IMR-90 (cell line): ENCODE data around the gene NXPH3. TPM values are rescaled to one million over a fixed set of nuclear protein-coding genes. Genes with fewer than 3 reads are reported as not detected.

Experiments
- ATAC-seq: fragments of 200-7000 bp; cut with Tn5 transposase; 2 replicates; pipeline ENCODE4 v1.9.1; 2020; ENCODE audit warnings: low read depth, mild to moderate bottlenecking, moderate library complexity
- BruUV-seq: library from RNA; stranded (reverse); fragments of 400-500 nt; replicated peaks from 2 replicates; lab custom pipeline; 2021; lab: Mats Ljungman, UMichigan
- CTCF ChIA-PET: fragments of 300-600 bp; formaldehyde crosslinking; extraction: SDS; loops from one replicate; lab custom pipeline; 2021; ENCODE audit warnings: antibody characterized with exemption; lab: Yijun Ruan, JAX
- POLR2A ChIA-PET: fragments of 300-600 bp; sonication (Branson Sonifier 250); formaldehyde crosslinking; loops from one replicate; lab custom pipeline; 2022; ENCODE audit warnings: antibody characterized with exemption; ENCODE audit not compliant: unreplicated experiment; lab: Charles Lee
- DNase-seq: peaks from one replicate; pipeline ENCODE4 v3.0.0; 2013
- H2AFZ ChIP-seq: replicated peaks from 2 replicates; pipeline ENCODE3; 2013; ENCODE audit warnings: low read length, mild to moderate bottlenecking; ENCODE audit not compliant: poor library complexity
- H2AK5ac ChIP-seq: 2 replicates; pipeline ENCODE4 v1.6.1; 2013; ENCODE audit warnings: low read depth, low read length, inconsistent platforms
- H2AK9ac ChIP-seq: replicated peaks from 2 replicates; pipeline ENCODE3; 2013; ENCODE audit warnings: mild to moderate bottlenecking, low read depth, low read length, moderate library complexity; ENCODE audit not compliant: poor library complexity
- H2BK120ac ChIP-seq: 2 replicates; pipeline ENCODE4 v1.6.1; 2013; ENCODE audit warnings: low read depth, low read length, inconsistent platforms
- H2BK15ac ChIP-seq: 3 replicates; pipeline ENCODE4 v1.6.1; 2013; ENCODE audit warnings: low read depth, low read length, inconsistent platforms
- H2BK20ac ChIP-seq: 2 replicates; pipeline ENCODE4 v1.6.1; 2013; ENCODE audit warnings: low read depth, mild to moderate bottlenecking, inconsistent platforms, low read length, moderate library complexity
- H2BK5ac ChIP-seq: 2 replicates; pipeline ENCODE4 v1.6.1; 2013; ENCODE audit warnings: mild to moderate bottlenecking, low read depth, low read length, inconsistent platforms; ENCODE audit not compliant: poor library complexity, severe bottlenecking
- H3K14ac ChIP-seq: replicated peaks from 2 replicates; pipeline ENCODE4 v1.6.1; 2013; ENCODE audit warnings: low read depth, low read length, inconsistent platforms
- H3K18ac ChIP-seq: 2 replicates; pipeline ENCODE4 v1.6.1; 2013; ENCODE audit warnings: low read depth, low read length, control low read depth
- H3K23ac ChIP-seq: 2 replicates; pipeline ENCODE4 v1.6.1; 2013; ENCODE audit warnings: low read depth, low read length, inconsistent platforms
- H3K27ac ChIP-seq: 2 replicates; pipeline ENCODE4 v1.5.1; 2013; ENCODE audit warnings: mild to moderate bottlenecking, control low read depth, low read length; ENCODE audit not compliant: insufficient read depth
- H3K27me3 ChIP-seq: 2 replicates; pipeline ENCODE4 v1.6.1; 2013; ENCODE audit warnings: low read length; ENCODE audit not compliant: control insufficient read depth, insufficient read depth
- H3K36me3 ChIP-seq: 2 replicates; pipeline ENCODE4 v1.6.1; 2013; ENCODE audit warnings: low read length, mixed read lengths; ENCODE audit not compliant: control insufficient read depth, insufficient read depth
- H3K4ac ChIP-seq: 2 replicates; pipeline ENCODE4 v1.6.1; 2013; ENCODE audit warnings: low read depth, low read length, inconsistent platforms
- H3K4me1 ChIP-seq: 2 replicates; pipeline ENCODE4 v1.6.1; 2013; ENCODE audit warnings: low read length, mixed read lengths; ENCODE audit not compliant: control insufficient read depth, insufficient read depth
- H3K4me2 ChIP-seq: 2 replicates; pipeline ENCODE4 v1.6.1; 2013; ENCODE audit warnings: low read depth, mild to moderate bottlenecking, control low read depth, low read length, moderate library complexity
- H3K4me3 ChIP-seq: 2 replicates; pipeline ENCODE4 v1.5.1; 2013; ENCODE audit warnings: low read depth, mild to moderate bottlenecking, control low read depth, low read length, moderate library complexity; ENCODE audit not compliant: insufficient read depth
- H3K56ac ChIP-seq: 2 replicates; pipeline ENCODE4 v1.6.1; 2013; ENCODE audit warnings: low read length, inconsistent platforms; ENCODE audit not compliant: insufficient read depth; ENCODE audit errors: extremely low read depth
- H3K79me1 ChIP-seq, 2 experiments: 2 replicates each; pipeline ENCODE4 v1.6.1; 2013; ENCODE audit warnings: low read length in 2 of 2, inconsistent platforms in 1 of 2, low read depth in 1 of 2
- H3K9ac ChIP-seq: 2 replicates; pipeline ENCODE4 v1.6.1; 2013; ENCODE audit warnings: low read depth, low read length, control low read depth
- H3K9me1 ChIP-seq: 2 replicates; pipeline ENCODE4 v1.6.1; 2013; ENCODE audit warnings: low read length, inconsistent platforms; ENCODE audit not compliant: insufficient read depth
- H3K9me3 ChIP-seq: 2 replicates; pipeline ENCODE4 v1.6.1; 2013; ENCODE audit warnings: low read length; ENCODE audit not compliant: control insufficient read depth, insufficient read depth
- H4K20me1 ChIP-seq: 2 replicates; pipeline ENCODE4 v1.6.1; 2013; ENCODE audit warnings: low read length, inconsistent platforms; ENCODE audit not compliant: insufficient read depth
- H4K5ac ChIP-seq: 2 replicates; pipeline ENCODE4 v1.6.1; 2013; ENCODE audit warnings: mild to moderate bottlenecking, low read depth, low read length, control low read depth
- H4K8ac ChIP-seq, 2 experiments: 2 replicates each; pipeline ENCODE4 v1.6.1; 2013; ENCODE audit warnings: low read depth in 2 of 2, low read length in 2 of 2, control low read depth in 1 of 2, inconsistent platforms in 1 of 2
- H4K91ac ChIP-seq: 2 replicates; pipeline ENCODE4 v1.6.1; 2013; ENCODE audit warnings: low read depth, low read length, inconsistent platforms; ENCODE audit not compliant: insufficient read depth
- BHLHE40 ChIP-seq: fragments of 150-350 bp; IDR thresholded peaks from 2 replicates; pipeline ENCODE4 v1.6.1; 2016; ENCODE audit warnings: mild to moderate bottlenecking, low read depth, low read length
- CEBPB ChIP-seq: IDR thresholded peaks from 2 replicates; pipeline ENCODE4 v1.6.1; 2012; ENCODE audit warnings: low read depth, low read length, improper control_type of control experiment
- CHD1 ChIP-seq: IDR thresholded peaks from 2 replicates; pipeline ENCODE4 v1.6.1; 2012; ENCODE audit warnings: low read depth, low read length, improper control_type of control experiment
- FOS ChIP-seq: fragments of 150-350 bp; IDR thresholded peaks from 2 replicates; pipeline ENCODE4 v1.6.1; 2016; ENCODE audit warnings: low read depth, low read length
- MAFK ChIP-seq: IDR thresholded peaks from 2 replicates; pipeline ENCODE4 v1.6.1; 2012; ENCODE audit warnings: low read depth, low read length, improper control_type of control experiment
- MAZ ChIP-seq: IDR thresholded peaks from 2 replicates; pipeline ENCODE4 v1.6.1; 2012; ENCODE audit warnings: low read depth, mild to moderate bottlenecking, low read length, improper control_type of control experiment, moderate library complexity, borderline replicate concordance
- MXI1 ChIP-seq: IDR thresholded peaks from 2 replicates; pipeline ENCODE4 v1.6.1; 2012; ENCODE audit warnings: low read depth, mild to moderate bottlenecking, low read length, moderate library complexity, borderline replicate concordance
- NFE2L2 ChIP-seq: fragments of 150-350 bp; IDR thresholded peaks from 2 replicates; pipeline ENCODE4 v1.6.1; 2016; ENCODE audit warnings: low read depth, mild to moderate bottlenecking, low read length
- POLR2A ChIP-seq: IDR thresholded peaks from 2 replicates; pipeline ENCODE4 v1.6.1; 2012; ENCODE audit warnings: mild to moderate bottlenecking, low read depth, low read length
- RAD21 ChIP-seq: IDR thresholded peaks from 2 replicates; pipeline ENCODE4 v1.6.1; 2012; ENCODE audit warnings: low read length, improper control_type of control experiment
- RCOR1 ChIP-seq: IDR thresholded peaks from 2 replicates; pipeline ENCODE4 v1.6.1; 2012; ENCODE audit warnings: mild to moderate bottlenecking, low read length, improper control_type of control experiment; ENCODE audit not compliant: insufficient replicate concordance
- RFX5 ChIP-seq: IDR thresholded peaks from 2 replicates; pipeline ENCODE4 v1.8.0; 2012; ENCODE audit warnings: low read depth, mild to moderate bottlenecking, low read length, moderate library complexity
- SMC3 ChIP-seq: fragments of 150-350 bp; IDR thresholded peaks from 2 replicates; pipeline ENCODE4 v1.6.1; 2016; ENCODE audit warnings: low read depth, mild to moderate bottlenecking, antibody characterized with exemption, low read length, moderate library complexity
- dilution Hi-C: fragments of 300-500 bp; cut with HindIII; formaldehyde crosslinking; loops from one replicate; pipeline ENCODE4 v1.14.3; 2018; ENCODE audit warnings: low sequenced_read_pairs; ENCODE audit not compliant: unreplicated experiment
- in situ Hi-C: fragments of 300-500 bp; cut with MboI; formaldehyde crosslinking; loops from 3 replicates; pipeline ENCODE4 v1.14.3; 2019; ENCODE audit warnings: low sequenced_read_pairs, inconsistent platforms, mixed read lengths
- intact Hi-C: fragments of 100-400 bp; cut with micrococcal nuclease; formaldehyde crosslinking; loops from 2 replicates; pipeline ENCODE4 v1.10.0; 2022
- polyA plus RNA-seq, 3 experiments: library from polyadenylated mRNA; depleted of rRNA; stranded (reverse); fragments of >200 nt; gene quantifications; 2 replicates each; pipeline ENCODE4 v1.2.3, GENCODE V29; 2012; ENCODE audit warnings: low replicate concordance in 1 of 3
- total RNA-seq: library from RNA; depleted of rRNA; stranded (reverse); fragments of >200 nt; gene quantifications from 2 replicates; pipeline ENCODE4 v1.2.3, GENCODE V29; 2012
- TF ChIP-seq, protein P1 (sequence below): conservative IDR thresholded peaks from 2 replicates; pipeline ENCODE4 v1.5.1; 2012; ENCODE audit warnings: mild to moderate bottlenecking, low read depth, low read length, improper control_type of control experiment
- TF ChIP-seq, protein P2 (sequence below): fragments of 150-350 bp; IDR thresholded peaks from 2 replicates; pipeline ENCODE4 v1.6.1; 2016; ENCODE audit warnings: low read depth, mild to moderate bottlenecking, low read length, moderate library complexity, borderline replicate concordance
- TF ChIP-seq, protein P3 (sequence below): fragments of 150-350 bp; IDR thresholded peaks from 2 replicates; pipeline ENCODE4 v1.6.1; 2017; ENCODE audit warnings: mild to moderate bottlenecking, antibody characterized with exemption, low read length, low read depth

Gene NXPH3
- total and polyA plus RNA-seq, 2 of the 4 experiments (the other 2 are of a cell fraction): 0.18 to 0.31 TPM

DNA sequence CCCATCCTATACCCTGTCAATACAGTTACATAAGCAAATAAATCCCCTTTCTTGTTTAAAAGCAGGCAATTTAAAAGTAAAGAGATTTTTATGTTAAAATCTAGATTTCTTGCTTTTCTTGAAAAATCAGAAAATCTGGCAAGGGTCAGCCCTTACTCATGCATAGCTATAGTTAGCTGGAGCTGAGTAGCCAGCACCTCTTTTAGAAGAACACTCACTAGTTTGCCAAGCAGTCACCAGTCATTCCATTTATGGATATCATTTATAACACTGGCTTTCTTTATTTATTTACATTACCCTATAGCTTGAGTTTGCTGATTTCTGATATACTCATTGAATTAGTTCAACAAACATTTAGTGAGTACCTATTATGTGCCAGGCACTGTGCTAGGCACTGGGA, 45.7 kb downstream of the NXPH3 start:
- Histone ChIP-seq H3K18ac (no peak overlapping the region), H3K36me3 (peaks cover 22% of the 10 kb centered on the region), H3K4me1 (peaks cover 7% of the 10 kb centered on the region; the same call in 1 of the 2 replicates), H2BK120ac (no peak overlapping the region), H4K8ac (no peak overlapping the region), H3K23ac (no peak overlapping the region), H3K9me1 (0 out of 2 replicates have a peak, but pooled peaks cover 3% of the 10 kb centered on the region), H3K4ac (no peak overlapping the region), H4K20me1 (peaks cover 13% of the 10 kb centered on the region; the same call in 1 of the 2 replicates), H3K4me2 (no peak overlapping the region), H4K91ac (no peak overlapping the region), H3K79me1 (peaks cover 15 to 58% of the 10 kb centered on the region in 2 experiments; a peak in 3 of 4 replicates), H2BK5ac (no peak overlapping the region), H2AK9ac (no peak overlapping the region), H3K27me3 (no peaks in the 10 kb centered on the region), H2BK20ac (no peak overlapping the region), H3K4me3 (no peak overlapping the region), H3K9ac (no peak overlapping the region), H2AK5ac (no peak overlapping the region), H3K9me3 (no peaks in the 10 kb centered on the region), H3K56ac (no peak overlapping the region), H2BK15ac (no peak overlapping the region), H2AFZ (no peak overlapping the region), H4K5ac (no peak overlapping the region), H3K14ac (no peak overlapping the region), H3K27ac (no peak overlapping the region)
- dilution Hi-C loops: no loop called here
- ATAC-seq (no peak), DNase-seq (no peak)
- no TSS peak for BruUV-seq
- CTCF ChIA-PET: no interaction called here
- POLR2A ChIA-PET: interaction anchor here (0.6 kb wide), 1 partner anchor 54 kb away, joined by 3 read pairs; no protein-coding TSS in a partner anchor
- TF ChIP-seq BHLHE40 (no peak), NFE2L2 (no peak), CEBPB (no peak), MXI1 (no peak), MAZ (no peak), RAD21 (no peak), MAFK (no peak), FOS (no peak), SMC3 (no peak), CHD1 (no peak), POLR2A (no peak), RCOR1 (no peak), RFX5 (no peak)
- TF ChIP-seq, protein P1, sequence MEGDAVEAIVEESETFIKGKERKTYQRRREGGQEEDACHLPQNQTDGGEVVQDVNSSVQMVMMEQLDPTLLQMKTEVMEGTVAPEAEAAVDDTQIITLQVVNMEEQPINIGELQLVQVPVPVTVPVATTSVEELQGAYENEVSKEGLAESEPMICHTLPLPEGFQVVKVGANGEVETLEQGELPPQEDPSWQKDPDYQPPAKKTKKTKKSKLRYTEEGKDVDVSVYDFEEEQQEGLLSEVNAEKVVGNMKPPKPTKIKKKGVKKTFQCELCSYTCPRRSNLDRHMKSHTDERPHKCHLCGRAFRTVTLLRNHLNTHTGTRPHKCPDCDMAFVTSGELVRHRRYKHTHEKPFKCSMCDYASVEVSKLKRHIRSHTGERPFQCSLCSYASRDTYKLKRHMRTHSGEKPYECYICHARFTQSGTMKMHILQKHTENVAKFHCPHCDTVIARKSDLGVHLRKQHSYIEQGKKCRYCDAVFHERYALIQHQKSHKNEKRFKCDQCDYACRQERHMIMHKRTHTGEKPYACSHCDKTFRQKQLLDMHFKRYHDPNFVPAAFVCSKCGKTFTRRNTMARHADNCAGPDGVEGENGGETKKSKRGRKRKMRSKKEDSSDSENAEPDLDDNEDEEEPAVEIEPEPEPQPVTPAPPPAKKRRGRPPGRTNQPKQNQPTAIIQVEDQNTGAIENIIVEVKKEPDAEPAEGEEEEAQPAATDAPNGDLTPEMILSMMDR: no peak
- TF ChIP-seq, protein P2, sequence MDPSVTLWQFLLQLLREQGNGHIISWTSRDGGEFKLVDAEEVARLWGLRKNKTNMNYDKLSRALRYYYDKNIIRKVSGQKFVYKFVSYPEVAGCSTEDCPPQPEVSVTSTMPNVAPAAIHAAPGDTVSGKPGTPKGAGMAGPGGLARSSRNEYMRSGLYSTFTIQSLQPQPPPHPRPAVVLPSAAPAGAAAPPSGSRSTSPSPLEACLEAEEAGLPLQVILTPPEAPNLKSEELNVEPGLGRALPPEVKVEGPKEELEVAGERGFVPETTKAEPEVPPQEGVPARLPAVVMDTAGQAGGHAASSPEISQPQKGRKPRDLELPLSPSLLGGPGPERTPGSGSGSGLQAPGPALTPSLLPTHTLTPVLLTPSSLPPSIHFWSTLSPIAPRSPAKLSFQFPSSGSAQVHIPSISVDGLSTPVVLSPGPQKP: no peak
- TF ChIP-seq, protein P3, sequence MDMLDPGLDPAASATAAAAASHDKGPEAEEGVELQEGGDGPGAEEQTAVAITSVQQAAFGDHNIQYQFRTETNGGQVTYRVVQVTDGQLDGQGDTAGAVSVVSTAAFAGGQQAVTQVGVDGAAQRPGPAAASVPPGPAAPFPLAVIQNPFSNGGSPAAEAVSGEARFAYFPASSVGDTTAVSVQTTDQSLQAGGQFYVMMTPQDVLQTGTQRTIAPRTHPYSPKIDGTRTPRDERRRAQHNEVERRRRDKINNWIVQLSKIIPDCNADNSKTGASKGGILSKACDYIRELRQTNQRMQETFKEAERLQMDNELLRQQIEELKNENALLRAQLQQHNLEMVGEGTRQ: no peak
- intact Hi-C loops: no loop called here
- in situ Hi-C loops: no loop called here
